ENCODE data around the gene ZNF33A.
"Not testable (repeated sequence)": the region's sequence is repeated elsewhere in the genome, so short reads cannot be mapped to it uniquely, and the experiment has no call there.

GRCh38 chr10:38000474-38000873 lies 10.0 kb upstream of the ZNF33A start:
- not testable (repeated sequence) for TF ChIP-seq CTCF, POLR2A (IDR thresholded peaks at IDR 0.05)

Data from stomach (tissue), 4 donors.